Limb (tissue), 2 donors: ENCODE measurements around the gene GFRA1.
"Not testable (repeated sequence)": the region's sequence is repeated elsewhere in the genome, so short reads cannot be mapped to it uniquely, and the experiment has no call there.

Source experiments
- DNase-seq, 2 donors: peaks; one replicate each; pipeline ENCODE4 v3.0.0-alpha.2; 2016; ENCODE audit errors: extremely low spot score in 2 of 2

The GFRA1 gene

GRCh38 chr10:116070743-116071320 is 202.2 kb downstream of the GFRA1 start:
- no peak for DNase-seq

- DNase-seq = no peak
These were observed 203.2 kb downstream of the GFRA1 start for GRCh38 chr10:116069856-116070255.

- no peak for DNase-seq
These were observed 205.2 kb downstream of the GFRA1 start for GRCh38 chr10:116067825-116068224.

GRCh38 chr10:116063107-116063506 is 209.9 kb downstream of the GFRA1 start:
- peak in 1 of 2 donors; percentile 3 for DNase-seq

- DNase-seq = no peak
These were observed 212.1 kb downstream of the GFRA1 start for GRCh38 chr10:116060864-116061263.

- no peak for DNase-seq
These were observed 213.7 kb downstream of the GFRA1 start for GRCh38 chr10:116059320-116059719.

- DNase-seq = no peak
These were observed 216.3 kb downstream of the GFRA1 start for GRCh38 chr10:116056445-116057293.

- DNase-seq = no peak
These were observed 217.1 kb downstream of the GFRA1 start for GRCh38 chr10:116055917-116056252.

- peak in 1 of 2 donors; percentile 71 for DNase-seq
These were observed 217.6 kb downstream of the GFRA1 start for GRCh38 chr10:116055252-116055916.

- DNase-seq = no peak
These were observed 219.1 kb downstream of the GFRA1 start for GRCh38 chr10:116053910-116054309.

GRCh38 chr10:116053009-116053730 is 219.8 kb downstream of the GFRA1 start:
- DNase-seq = not testable (repeated sequence)

GRCh38 chr10:116052522-116052921 is 220.5 kb downstream of the GFRA1 start:
- not testable (repeated sequence) for DNase-seq

- no peak for DNase-seq
These were observed 223.1 kb downstream of the GFRA1 start for GRCh38 chr10:116049974-116050304.

- DNase-seq = no peak
These were observed 223.6 kb downstream of the GFRA1 start for GRCh38 chr10:116049158-116049973.

GRCh38 chr10:116045366-116046356 is 227.3 kb downstream of the GFRA1 start:
- no peak for DNase-seq

GRCh38 chr10:116044801-116045248 is 228.2 kb downstream of the GFRA1 start:
- peak in 1 of 2 donors; percentile 31 for DNase-seq

- DNase-seq = no peak
These were observed 229.1 kb downstream of the GFRA1 start for GRCh38 chr10:116043861-116044260.

GRCh38 chr10:116043304-116043703 is 229.7 kb downstream of the GFRA1 start:
- DNase-seq = no peak

- DNase-seq = no peak
These were observed 231.1 kb downstream of the GFRA1 start for GRCh38 chr10:116041948-116042347.

GRCh38 chr10:116039612-116040011 is 233.4 kb downstream of the GFRA1 start:
- no peak for DNase-seq
